Fibroblast of peridontal ligament (primary cell): ENCODE data around the gene NDUFB10.
"Not testable (repeated sequence)": the region's sequence is repeated elsewhere in the genome, so short reads cannot be mapped to it uniquely, and the experiment has no call there.

Experiments
- DNase-seq: peaks from one replicate; pipeline ENCODE4 v3.0.0-alpha.2; 2010; ENCODE audit errors: extremely low read depth

NDUFB10 gene

GRCh38 chr16:1924095-1924494 is 35.2 kb upstream of the NDUFB10 start:
- DNase-seq: no peak

GRCh38 chr16:1926271-1926670 is 33.1 kb upstream of the NDUFB10 start:
- no peak for DNase-seq

GRCh38 chr16:1929105-1929504 is 30.2 kb upstream of the NDUFB10 start:
- peak; percentile 16 for DNase-seq

GRCh38 chr16:1929578-1930337 is 29.6 kb upstream of the NDUFB10 start:
- DNase-seq: peak; percentile 67

- DNase-seq: no peak
Measured at GRCh38 chr16:1930338-1930720, 29.0 kb upstream of the NDUFB10 start.

GRCh38 chr16:1932050-1933028 is 27.0 kb upstream of the NDUFB10 start:
- DNase-seq: no peak

- DNase-seq: no peak
Measured at GRCh38 chr16:1933097-1933661, 26.2 kb upstream of the NDUFB10 start.

GRCh38 chr16:1936945-1937479 is 22.3 kb upstream of the NDUFB10 start:
- no peak for DNase-seq

GRCh38 chr16:1938316-1938715 is 21.0 kb upstream of the NDUFB10 start:
- DNase-seq: no peak

- DNase-seq: no peak
Measured at GRCh38 chr16:1938910-1939309, 20.4 kb upstream of the NDUFB10 start.

- not testable (repeated sequence) for DNase-seq
Measured at GRCh38 chr16:1939833-1940232, 19.5 kb upstream of the NDUFB10 start.

GRCh38 chr16:1940273-1941161 is 18.8 kb upstream of the NDUFB10 start:
- DNase-seq: no peak

- DNase-seq: no peak
Measured at GRCh38 chr16:1941162-1942046, 17.9 kb upstream of the NDUFB10 start.

- DNase-seq: no peak
Measured at GRCh38 chr16:1942047-1942809, 17.1 kb upstream of the NDUFB10 start.

GRCh38 chr16:1942810-1943726 is 16.3 kb upstream of the NDUFB10 start, which contains the start of gene MSRB1:
Gene MSRB1, minus strand, starts transcription at chr16:1943199. Its CDS starts 43 bp downstream, at chr16:1943156.
- peak; percentile 93 for DNase-seq

GRCh38 chr16:1944612-1945199 is 14.6 kb upstream of the NDUFB10 start:
- DNase-seq: no peak

GRCh38 chr16:1945559-1946391 is 13.6 kb upstream of the NDUFB10 start:
- no peak for DNase-seq
